NCI-H1436 (cell line): ENCODE results near the gene ARSG.
"Not testable (repeated sequence)": the region's sequence is repeated elsewhere in the genome, so short reads cannot be mapped to it uniquely, and the experiment has no call there.

Experiments used
- DNase-seq: peaks from one replicate; lab custom pipeline; 2025; lab: John Stamatoyannopoulos, UW

Gene ARSG

GRCh38 chr17:68290955-68291835 lies at the start of gene ARSG, which contains the start of gene SLC16A6:
ARSG (plus strand) TSS chr17:68291495; CDS start chr17:68307494, 15,999 bp downstream.
SLC16A6 (minus strand) TSS chr17:68291127; CDS start chr17:68278320, 12,807 bp downstream.
- peak; percentile 55 for DNase-seq

- DNase-seq, result no peak
Observed at GRCh38 chr17:68246271-68247028, 44.8 kb upstream of the ARSG start.

GRCh38 chr17:68247445-68248198 lies 43.7 kb upstream of the ARSG start, which contains the start of gene AMZ2:
AMZ2 (plus strand) TSS chr17:68248043; CDS start chr17:68250188, 2,145 bp downstream.
- DNase-seq, result peak; percentile 95

GRCh38 chr17:68248199-68248825 lies 43.0 kb upstream of the ARSG start:
- DNase-seq, result peak; percentile 66

- DNase-seq, result no peak
Observed at GRCh38 chr17:68248891-68249290, 42.4 kb upstream of the ARSG start.

GRCh38 chr17:68249354-68249765 lies 41.9 kb upstream of the ARSG start:
- DNase-seq, result no peak

- DNase-seq, result not testable (repeated sequence)
Observed at GRCh38 chr17:68253426-68253825, 37.9 kb upstream of the ARSG start.

- no peak for DNase-seq
Observed at GRCh38 chr17:68255151-68255550, 36.1 kb upstream of the ARSG start.

- DNase-seq, result no peak
Observed at GRCh38 chr17:68255731-68256538, 35.4 kb upstream of the ARSG start.

GRCh38 chr17:68256701-68257100 lies 34.6 kb upstream of the ARSG start:
- not testable (repeated sequence) for DNase-seq

GRCh38 chr17:68257934-68258333 lies 33.4 kb upstream of the ARSG start:
- no peak for DNase-seq

GRCh38 chr17:68258890-68259647 lies 32.2 kb upstream of the ARSG start:
- not testable (repeated sequence) for DNase-seq

GRCh38 chr17:68259648-68259951 lies 31.7 kb upstream of the ARSG start:
- not testable (repeated sequence) for DNase-seq

GRCh38 chr17:68260051-68260762 lies 31.1 kb upstream of the ARSG start:
- DNase-seq, result no peak

GRCh38 chr17:68262467-68262866 lies 28.8 kb upstream of the ARSG start:
- not testable (repeated sequence) for DNase-seq

GRCh38 chr17:68263101-68263681 lies 28.1 kb upstream of the ARSG start:
- DNase-seq, result peak; percentile 22

GRCh38 chr17:68265833-68266232 lies 25.5 kb upstream of the ARSG start:
- DNase-seq, result not testable (repeated sequence)

GRCh38 chr17:68273722-68274121 lies 17.6 kb upstream of the ARSG start:
- no peak for DNase-seq

- DNase-seq, result not testable (repeated sequence)
Observed at GRCh38 chr17:68276339-68276738, 15.0 kb upstream of the ARSG start.
